Smooth muscle cell of the umbilical artery (primary cell): ENCODE results near the gene GPATCH4. TPM values are rescaled to one million over a fixed set of nuclear protein-coding genes. Genes with fewer than 3 reads are reported as not detected.

Experiments
- total RNA-seq: library from RNA; depleted of rRNA; stranded (reverse); fragments of >200 nt; gene quantifications from 2 replicates; pipeline ENCODE4 v1.2.3, GENCODE V29; 2014

GPATCH4 gene
- 13.4 and 20.9 TPM in 2 replicates for total RNA-seq

DNA sequence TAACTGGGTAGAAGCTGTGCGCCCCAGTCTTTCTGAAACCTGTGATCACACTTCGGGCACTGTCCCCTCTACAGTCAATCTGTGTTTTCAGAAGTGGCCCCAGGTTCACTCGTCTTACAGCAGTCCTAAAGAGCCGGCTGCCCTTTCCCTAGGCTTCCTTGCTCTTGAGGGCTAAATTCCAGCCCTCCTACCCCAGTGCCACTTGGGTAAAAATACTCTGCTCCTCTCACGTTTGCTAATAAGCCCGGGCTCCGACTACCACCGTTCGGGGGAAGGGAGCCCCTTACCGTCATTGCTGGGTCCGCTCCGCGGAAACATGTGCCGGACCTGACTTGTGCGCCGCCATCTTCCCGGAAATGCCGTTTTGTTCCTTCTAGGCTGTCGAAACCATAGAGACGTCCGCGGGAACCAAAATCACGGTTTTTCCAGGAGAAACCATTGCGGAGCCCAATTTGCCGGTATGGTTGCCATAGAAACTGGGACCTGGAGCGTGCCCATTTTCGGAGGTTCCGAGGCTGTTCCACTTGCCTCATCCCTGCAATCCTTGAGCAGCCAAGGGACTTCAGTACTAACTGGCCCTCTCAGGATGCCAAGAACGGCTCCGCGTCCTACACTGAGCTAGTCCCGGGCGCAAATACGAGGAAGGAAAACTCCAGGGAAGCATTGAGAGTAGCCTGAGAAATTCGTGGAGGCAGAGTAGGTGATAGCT, at the start of gene GPATCH4:
Gene GPATCH4 (minus strand): TSS at position 358 of the 709 bp plus-strand sequence.

DNA sequence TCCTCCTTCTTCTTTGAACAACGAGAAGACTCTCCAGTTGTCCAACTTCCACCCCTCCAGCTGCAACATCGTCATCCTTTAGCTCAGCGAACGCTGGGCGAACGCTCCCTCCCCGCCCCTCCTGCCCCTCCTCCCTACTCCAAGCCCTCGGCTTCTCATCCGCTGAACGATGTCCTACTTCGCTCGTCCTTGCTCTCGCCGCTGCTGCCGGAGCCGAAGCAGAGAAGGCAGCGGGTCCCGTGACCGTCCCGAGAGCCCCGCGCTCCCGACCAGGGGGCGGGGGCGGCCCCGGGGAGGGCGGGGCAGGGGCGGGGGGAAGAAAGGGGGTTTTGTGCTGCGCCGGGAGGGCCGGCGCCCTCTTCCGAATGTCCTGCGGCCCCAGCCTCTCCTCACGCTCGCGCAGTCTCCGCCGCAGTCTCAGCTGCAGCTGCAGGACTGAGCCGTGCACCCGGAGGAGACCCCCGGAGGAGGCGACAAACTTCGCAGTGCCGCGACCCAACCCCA, 40.5 kb upstream of the GPATCH4 start, which contains the start of gene BCAN:
Gene BCAN (plus strand): TSS at position 357 of the 504 bp plus-strand sequence. CDS start 3,938 bp downstream, outside the sequence.

DNA sequence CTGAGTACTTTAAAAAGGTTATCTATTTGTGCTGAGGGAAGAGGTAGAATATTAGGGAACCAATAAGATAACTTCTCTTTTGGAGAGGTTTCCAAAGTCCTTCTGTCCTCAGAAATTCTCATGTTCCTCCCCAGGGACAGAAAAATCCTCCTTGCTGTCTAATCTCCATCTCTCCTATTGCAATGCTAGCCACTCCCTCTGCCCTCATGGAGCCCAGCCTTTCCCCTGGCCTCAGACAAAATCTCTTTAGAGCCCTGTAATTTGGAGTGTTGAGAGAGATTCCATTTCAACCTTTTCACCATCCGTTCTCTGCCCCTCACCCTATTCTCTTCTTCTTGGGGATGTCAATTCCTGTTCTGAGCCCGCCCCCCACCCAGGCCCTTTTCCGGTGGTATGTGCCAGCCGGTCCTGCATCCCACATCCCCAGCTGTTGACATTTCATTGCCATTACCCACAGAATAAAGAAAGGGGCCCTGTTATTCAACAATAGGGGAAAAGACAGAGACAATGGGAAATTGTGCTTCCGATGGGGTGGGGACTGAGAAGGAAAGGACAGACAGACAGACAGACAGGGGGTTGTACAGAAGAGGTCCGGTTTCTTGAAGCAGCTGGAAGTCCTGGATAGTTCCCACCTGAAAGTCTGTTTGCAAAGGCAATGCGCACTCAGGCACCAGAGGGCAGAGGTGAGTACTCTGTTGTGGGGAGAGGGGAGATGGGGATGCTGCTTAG, 17.7 kb upstream of the GPATCH4 start, which contains the start of gene HAPLN2:
Gene HAPLN2 (plus strand): TSS at position 563 of the 729 bp plus-strand sequence. CDS start 4,076 bp downstream, outside the sequence.

DNA sequence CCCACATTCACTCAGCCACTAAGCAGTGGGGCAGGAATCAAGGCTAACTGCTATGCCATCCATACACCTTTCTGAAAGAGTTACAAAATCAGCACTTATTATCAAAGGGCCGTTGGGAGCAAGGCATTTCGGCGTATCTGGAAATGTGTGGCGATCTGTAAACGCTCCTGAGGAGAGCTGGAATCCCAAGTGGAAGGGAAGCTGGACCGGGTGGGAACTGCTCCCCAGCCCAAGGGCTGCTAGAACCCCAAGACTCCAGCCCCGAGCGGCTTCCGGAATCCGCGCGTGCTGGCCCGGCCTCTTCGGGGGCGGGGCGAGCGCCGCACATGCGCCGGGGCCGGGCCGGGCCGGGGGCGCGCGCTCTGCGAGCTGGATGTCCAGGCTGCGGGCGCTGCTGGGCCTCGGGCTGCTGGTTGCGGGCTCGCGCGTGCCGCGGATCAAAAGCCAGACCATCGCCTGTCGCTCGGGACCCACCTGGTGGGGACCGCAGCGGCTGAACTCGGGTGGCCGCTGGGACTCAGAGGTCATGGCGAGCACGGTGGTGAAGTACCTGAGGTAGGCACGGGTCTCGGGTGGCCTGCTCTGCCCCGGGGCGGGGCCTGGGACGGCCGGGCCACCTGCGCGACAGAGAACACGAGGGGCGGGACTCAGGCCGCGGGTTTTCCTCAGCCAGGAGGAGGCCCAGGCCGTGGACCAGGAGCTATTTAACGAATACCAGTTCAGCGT, 9.7 kb downstream of the GPATCH4 start, which contains the start of gene NAXE:
Gene NAXE (plus strand): TSS at position 345 of the 726 bp plus-strand sequence. CDS start 29 bp downstream, at position 374.

DNA sequence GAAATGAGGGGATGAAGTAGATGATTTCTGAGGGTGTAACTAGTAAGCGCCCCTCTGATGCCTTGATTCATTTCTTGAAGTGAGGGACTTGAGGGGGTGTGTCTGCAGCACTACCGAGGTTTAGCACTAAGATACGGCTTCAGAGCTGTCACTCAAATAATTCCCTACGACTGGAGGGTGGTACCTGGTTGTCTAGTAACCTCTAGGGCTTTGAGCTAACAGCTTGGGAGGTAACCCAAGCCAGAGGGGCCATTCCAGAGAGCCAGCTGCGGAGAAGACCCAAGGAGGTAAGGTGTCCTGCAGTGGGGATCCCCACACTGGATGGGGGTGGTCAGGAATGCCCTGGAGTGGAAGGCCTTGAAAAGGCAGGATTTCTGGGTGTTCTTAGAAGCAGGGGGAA, 21.8 kb downstream of the GPATCH4 start, which contains the start of gene TTC24:
Gene TTC24 (plus strand): TSS at position 252 of the 400 bp plus-strand sequence. CDS start 1,642 bp downstream, outside the sequence.

DNA sequence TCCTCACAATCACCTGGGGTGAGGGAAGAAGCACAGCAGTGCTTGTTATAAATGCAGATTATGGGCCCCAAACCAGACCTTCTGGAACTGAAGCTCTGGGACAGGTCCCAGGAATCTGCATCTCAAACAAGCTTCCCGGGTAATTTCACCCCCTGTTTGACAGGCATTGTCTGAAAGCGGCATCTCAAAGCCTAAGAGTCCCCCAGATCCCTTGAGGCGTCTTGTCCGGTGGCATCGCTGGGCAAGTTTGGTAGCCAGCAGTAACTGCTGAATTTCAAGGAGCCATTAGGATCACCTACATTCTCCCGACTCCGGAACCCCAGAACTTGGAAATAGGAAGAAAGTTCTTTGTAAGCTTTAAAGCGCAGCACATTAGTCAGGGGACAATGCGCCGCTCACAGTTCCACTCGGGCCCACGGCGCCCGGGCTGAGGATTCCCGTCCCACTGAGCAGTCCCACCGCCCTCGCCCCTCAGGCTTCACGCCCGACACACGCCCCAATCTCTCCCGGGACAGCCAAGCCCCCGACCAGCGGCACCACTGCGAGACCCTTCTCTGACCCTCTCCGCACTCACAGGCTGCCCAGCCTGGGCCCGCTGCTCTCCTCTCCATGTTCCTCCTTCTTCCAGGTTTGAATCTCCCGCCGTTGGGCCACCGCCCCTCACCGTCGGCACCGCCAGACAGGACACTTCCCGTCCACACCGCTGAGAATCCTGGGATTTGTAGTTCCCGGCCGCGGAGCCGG, 29.2 kb downstream of the GPATCH4 start, which contains the start of gene IQGAP3:
Gene IQGAP3 (minus strand): TSS at position 647 of the 744 bp plus-strand sequence. CDS start 36 bp downstream, at position 611.

Other genes with a start within 250 kb of the GPATCH4 start
- not detected in 2 replicates for gene RHBG, start 232.3 kb downstream of the GPATCH4 start, total RNA-seq
- gene MEF2D, start 100.7 kb downstream of the GPATCH4 start, total RNA-seq = 5.0 and 12.0 TPM in 2 replicates
- 1.5 and 14.8 TPM in 2 replicates for gene IQGAP3, start 28.9 kb downstream of the GPATCH4 start, total RNA-seq
- gene TTC24, start 21.8 kb downstream of the GPATCH4 start, total RNA-seq = not detected in 2 replicates
- 51.7 and 57.9 TPM in 2 replicates for gene NAXE, start 9.7 kb downstream of the GPATCH4 start, total RNA-seq
- gene HAPLN2, start 17.9 kb upstream of the GPATCH4 start, total RNA-seq = 0.14 TPM in 1 of 2 replicates, not detected in the other
- gene BCAN, start 40.6 kb upstream of the GPATCH4 start, total RNA-seq = not detected in 2 replicates
- 5.0 and 21.8 TPM in 2 replicates for gene NES, start 75.9 kb upstream of the GPATCH4 start, total RNA-seq
- gene CRABP2, start 104.1 kb upstream of the GPATCH4 start, total RNA-seq = 10.6 and 19.9 TPM in 2 replicates
- 9.1 and 10.4 TPM in 2 replicates for gene METTL25B, start 127.0 kb upstream of the GPATCH4 start, total RNA-seq
- 7.7 and 9.5 TPM in 2 replicates for gene ISG20L2, start 127.3 kb upstream of the GPATCH4 start, total RNA-seq
- 31.4 and 31.5 TPM in 2 replicates for gene MRPL24, start 139.6 kb upstream of the GPATCH4 start, total RNA-seq
- 109 and 191 TPM in 2 replicates for gene HDGF, start 150.2 kb upstream of the GPATCH4 start, total RNA-seq
- 8.6 and 12.8 TPM in 2 replicates for gene PRCC, start 166.1 kb upstream of the GPATCH4 start, total RNA-seq
- 0.30 TPM in 1 of 2 replicates, not detected in the other for gene SH2D2A, start 215.4 kb upstream of the GPATCH4 start, total RNA-seq